H1 (cell line): ENCODE data around the gene PMM2. TPM values are rescaled to one million over a fixed set of nuclear protein-coding genes. Genes with fewer than 3 reads are reported as not detected.
A peak's percentile ranks its signal among the peaks of the same experiment; 100 is the strongest.

ENCODE experiments used
- CTCF ChIA-PET: fragments of 300-600 bp; sonication (Branson Sonifier 250); formaldehyde crosslinking; loops from one replicate; lab custom pipeline; 2021; ENCODE audit not compliant: partially characterized antibody; lab: Charles Lee
- POLR2A ChIA-PET: fragments of 300-600 bp; sonication (Branson Sonifier 250); formaldehyde crosslinking; loops from one replicate; lab custom pipeline; 2021; ENCODE audit warnings: inconsistent platforms; ENCODE audit not compliant: partially characterized antibody; lab: Charles Lee
- DNase-seq, 2 experiments: peaks; one replicate each; pipeline versions ENCODE4 v3.0.0 to v3.0.0-alpha.2; 2010 to 2022; ENCODE audit warnings: low spot score in 2 of 2, low read depth in 1 of 2, mixed read lengths in 1 of 2
- FAIRE-seq: peaks from 2 replicates; lab custom pipeline; 2011; peaks lifted over from hg19 to GRCh38; lab: Jason Lieb, UNC
- H2AFZ ChIP-seq: 2 replicates; pipeline ENCODE4 v1.8.1; 2012; ENCODE audit warnings: low read length, inconsistent platforms
- H2AK5ac ChIP-seq: 2 replicates; pipeline ENCODE4 v1.6.1; 2013; ENCODE audit warnings: low read depth, low read length
- H2BK120ac ChIP-seq: replicated peaks from 2 replicates; pipeline ENCODE3; 2013; ENCODE audit warnings: low read depth, low read length, inconsistent platforms
- H2BK12ac ChIP-seq: 2 replicates; pipeline ENCODE4 v1.6.1; 2013; ENCODE audit warnings: low read depth, low read length
- H2BK15ac ChIP-seq: 2 replicates; pipeline ENCODE4 v1.6.1; 2013; ENCODE audit warnings: low read length
- H2BK20ac ChIP-seq: 2 replicates; pipeline ENCODE4 v1.6.1; 2013; ENCODE audit warnings: low read length
- H2BK5ac ChIP-seq: 2 replicates; pipeline ENCODE4 v1.6.1; 2013; ENCODE audit warnings: low read depth, low read length
- H3K14ac ChIP-seq: 2 replicates; pipeline ENCODE4 v1.6.1; 2013; ENCODE audit warnings: inconsistent platforms; ENCODE audit not compliant: insufficient read length
- H3K18ac ChIP-seq: 2 replicates; pipeline ENCODE4 v1.6.1; 2013; ENCODE audit warnings: low read length; ENCODE audit errors: extremely low read depth
- H3K23ac ChIP-seq: 2 replicates; pipeline ENCODE4 v1.6.1; 2013; ENCODE audit warnings: inconsistent platforms; ENCODE audit not compliant: insufficient read length
- H3K23me2 ChIP-seq: 2 replicates; pipeline ENCODE4 v1.6.1; 2013; ENCODE audit warnings: low read depth, low read length
- H3K27ac ChIP-seq: 2 replicates; pipeline ENCODE4 v1.6.1; 2011; ENCODE audit warnings: low read depth, low read length, inconsistent platforms
- H3K27me3 ChIP-seq, 4 experiments: replicated peaks in 1 of 4; 1 replicate in 1 of 4; 2 replicates in 3 of 4; pipeline versions ENCODE4 v1.6.1 to v1.8.1; 2011 to 2013; ENCODE audit warnings: low read length in 3 of 4, mild to moderate bottlenecking in 3 of 4, inconsistent platforms in 2 of 4, mixed read lengths in 2 of 4, moderate library complexity in 1 of 4; ENCODE audit not compliant: control insufficient read depth in 3 of 4, insufficient read depth in 3 of 4; ENCODE audit errors: extremely low read depth in 1 of 4
- H3K36me3 ChIP-seq, 4 experiments: 2 replicates each; pipeline versions ENCODE4 v1.6.1 to v1.8.1; 2011 to 2013; ENCODE audit warnings: mild to moderate bottlenecking in 4 of 4, low read length in 3 of 4, moderate library complexity in 2 of 4, control low read depth in 1 of 4, inconsistent platforms in 1 of 4; ENCODE audit not compliant: insufficient read depth in 4 of 4, control insufficient read depth in 2 of 4
- H3K4ac ChIP-seq: replicated peaks from 2 replicates; pipeline ENCODE3; 2013; ENCODE audit warnings: low read length, low read depth, mixed read lengths, inconsistent platforms; ENCODE audit not compliant: insufficient read length
- H3K4me1 ChIP-seq, 4 experiments: replicated peaks in 1 of 4; 1 replicate in 1 of 4; 2 replicates in 3 of 4; pipeline versions ENCODE4 v1.6.1 to v1.8.1; 2011 to 2013; ENCODE audit warnings: low read length in 3 of 4, inconsistent platforms in 2 of 4, mixed read lengths in 1 of 4; ENCODE audit not compliant: insufficient read depth in 4 of 4, control insufficient read depth in 3 of 4
- H3K4me2 ChIP-seq, 2 experiments: 2 replicates each; pipeline versions ENCODE4 v1.6.1 to v1.8.1; 2011 to 2013; ENCODE audit warnings: low read depth in 2 of 2, low read length in 2 of 2, control low read depth in 1 of 2, inconsistent platforms in 1 of 2, mild to moderate bottlenecking in 1 of 2; ENCODE audit not compliant: insufficient read depth in 1 of 2
- H3K4me3 ChIP-seq, 4 experiments: fragments of 200-600, 300-600 bp in 1 of 4; sonication (generic), shearing (Covaris generic), sonication (Bioruptor Twin) in 1 of 4; 2 replicates each; pipeline versions ENCODE4 v1.5.1 to v1.8.1; 2011 to 2016; ENCODE audit warnings: low read length in 4 of 4, low read depth in 3 of 4, control low read depth in 2 of 4, inconsistent platforms in 2 of 4, mild to moderate bottlenecking in 2 of 4, mixed read lengths in 1 of 4, moderate library complexity in 1 of 4; ENCODE audit not compliant: insufficient read depth in 2 of 4; ENCODE audit errors: extremely low read depth in 1 of 4
- H3K56ac ChIP-seq: replicated peaks from 2 replicates; pipeline ENCODE3; 2013; ENCODE audit warnings: low read depth, mild to moderate bottlenecking, mixed read lengths, low read length, inconsistent platforms; ENCODE audit not compliant: insufficient read length
- H3K79me1 ChIP-seq: 2 replicates; pipeline ENCODE4 v1.6.1; 2013; ENCODE audit warnings: low read depth, low read length, control low read depth
- H3K79me2 ChIP-seq, 2 experiments: 2 replicates each; pipeline versions ENCODE4 v1.6.1 to v1.8.1; 2012 to 2013; ENCODE audit warnings: low read length in 2 of 2, mild to moderate bottlenecking in 2 of 2, inconsistent platforms in 1 of 2; ENCODE audit not compliant: insufficient read depth in 2 of 2, control insufficient read depth in 1 of 2
- H3K9ac ChIP-seq, 4 experiments: replicated peaks in 1 of 4; 1 replicate in 1 of 4; 2 replicates in 3 of 4; pipeline versions ENCODE4 v1.6.1 to v1.8.1; 2011 to 2013; ENCODE audit warnings: low read depth in 3 of 4, low read length in 3 of 4, control low read depth in 2 of 4, mild to moderate bottlenecking in 2 of 4, moderate library complexity in 2 of 4, inconsistent platforms in 1 of 4; ENCODE audit errors: extremely low read depth in 1 of 4
- H3K9me3 ChIP-seq, 2 experiments: 2 replicates each; pipeline versions ENCODE4 v1.6.1 to v1.8.1; 2012 to 2013; ENCODE audit warnings: mild to moderate bottlenecking in 2 of 2, moderate library complexity in 2 of 2, control low read depth in 1 of 2, inconsistent platforms in 1 of 2, low read depth in 1 of 2, low read length in 1 of 2, mixed read lengths in 1 of 2; ENCODE audit not compliant: insufficient read depth in 2 of 2
- H4K20me1 ChIP-seq, 2 experiments: replicated peaks in 1 of 2; 2 replicates each; pipeline versions ENCODE3 to v1.8.1; 2011 to 2013; ENCODE audit warnings: inconsistent platforms in 2 of 2, low read length in 2 of 2, mild to moderate bottlenecking in 1 of 2; ENCODE audit not compliant: insufficient read depth in 2 of 2, control insufficient read depth in 1 of 2
- H4K5ac ChIP-seq: 2 replicates; pipeline ENCODE4 v1.6.1; 2013; ENCODE audit warnings: low read length, low read depth, mixed read lengths, inconsistent platforms; ENCODE audit not compliant: insufficient read length
- H4K8ac ChIP-seq: 2 replicates; pipeline ENCODE4 v1.8.0; 2013; ENCODE audit warnings: mild to moderate bottlenecking, moderate library complexity, low read length, inconsistent platforms; ENCODE audit not compliant: insufficient read depth; ENCODE audit errors: extremely low read depth
- H4K91ac ChIP-seq: replicated peaks from 2 replicates; pipeline ENCODE3; 2013; ENCODE audit warnings: low read length, mixed read lengths, inconsistent platforms; ENCODE audit not compliant: insufficient read length
- KDM1A ChIP-seq: fragments of 200-600, 300-600 bp; sonication (generic); IDR thresholded peaks from 2 replicates; pipeline ENCODE4 v1.7.1; 2016; ENCODE audit warnings: mild to moderate bottlenecking, low read length, borderline replicate concordance
- SIX5 ChIP-seq: IDR thresholded peaks from 2 replicates; pipeline ENCODE4 v1.6.1; 2011; ENCODE audit warnings: mild to moderate bottlenecking, low read depth, low read length
- WGBS, 2 experiments: shearing (Covaris generic) in 1 of 2; methylation state at CpG; one replicate each; pipeline versions ENCODE4 v1.1.6 to v1.1.7; 2013 to 2015; ENCODE audit warnings: low lambda C conversion rate in 2 of 2, mixed read lengths in 2 of 2, inconsistent platforms in 1 of 2, low coverage in 1 of 2, missing lambda C conversion rate in 1 of 2; ENCODE audit not compliant: insufficient replicate concordance in 2 of 2, insufficient coverage in 1 of 2, insufficient read length in 1 of 2; ENCODE audit errors: extremely low coverage in 1 of 2, missing lambda C conversion rate in 1 of 2; 5-methylcytosine and 5-hydroxymethylcytosine counted together
- polyA plus RNA-seq, 7 experiments: library from polyadenylated mRNA; depleted of rRNA in 3 of 7; stranded (reverse) in 5 of 7; unstranded in 2 of 7; fragments of >200 nt in 5 of 7; fragments of 200-250 nt in 2 of 7; gene quantifications; 1 replicate in 5 of 7; 2 replicates in 1 of 7; 4 replicates in 1 of 7; pipeline versions ENCODE4 v1.2.1 to v1.2.3, GENCODE V29; 2011 to 2013; ENCODE audit warnings: missing spikeins in 2 of 7, mixed read lengths in 2 of 7
- total RNA-seq: library from RNA; stranded (reverse); fragmentation: NEBNext Ultra II Directional; extraction: Animal tissue kit (Norgen Biotek cat#: 25700); gene quantifications from 2 replicates; pipeline ENCODE4 v1.2.1, GENCODE V29; 2021

PMM2 gene
- total and polyA plus RNA-seq, 2 of the 8 experiments (the other 6 are each of a cell fraction or from before 2014, with no cell fraction given): 26.2 to 49.4 TPM

- no peak overlapping the region for H3K18ac ChIP-seq
- H3K27me3 ChIP-seq: no peaks in the 10 kb centered on the region
- 93% methylated on average over 3 of the region's 3 CpGs; no CpG with 5 or more reads in 1 of the 2 experiments for WGBS, 2 experiments
- H3K4me3 ChIP-seq: no peak overlapping the region
- peaks cover 0 to 11% (median 5%) of the 10 kb centered on the region in 4 experiments; a peak in 4 of 7 replicates for H3K4me1 ChIP-seq
- H4K20me1 ChIP-seq: no peaks in the 10 kb centered on the region
- H3K36me3 ChIP-seq: no peaks in the 10 kb centered on the region
- no peaks in the 10 kb centered on the region for H3K79me2 ChIP-seq
- H3K23ac ChIP-seq: no peak overlapping the region
- DNase-seq (no peak), FAIRE-seq (no peak)
- H2AFZ ChIP-seq: no peak overlapping the region
- no peak overlapping the region for H4K91ac ChIP-seq
- no peaks in the 10 kb centered on the region for H3K79me1 ChIP-seq
- CTCF ChIA-PET: no interaction called here
- H2BK20ac ChIP-seq: 0 out of 2 replicates have a peak overlapping the region, but pooled peaks have one; percentile 34
- no peak overlapping the region for H4K8ac ChIP-seq
- no peak overlapping the region for H3K4ac ChIP-seq
- H3K23me2 ChIP-seq: no peaks in the 10 kb centered on the region
- H3K9ac ChIP-seq: no peak overlapping the region
- no peak overlapping the region for H3K27ac ChIP-seq
- H4K5ac ChIP-seq: no peak overlapping the region
- no peak overlapping the region for H2BK5ac ChIP-seq
- no peak overlapping the region for H3K4me2 ChIP-seq
- H2BK120ac ChIP-seq: no peak overlapping the region
- no peaks in the 10 kb centered on the region for H3K9me3 ChIP-seq
- H2BK15ac ChIP-seq: no peak overlapping the region
- no peak overlapping the region for H3K56ac ChIP-seq
- no peak overlapping the region for H3K14ac ChIP-seq
- no peak overlapping the region for H2BK12ac ChIP-seq
- no peak for TF ChIP-seq SIX5
- peak; percentile 68 for TF ChIP-seq KDM1A
- TF ChIP-seq, all 59 proteins: peak for 1
- POLR2A ChIA-PET: interaction anchor here (0.6 to 0.7 kb wide), 2 partner anchors 210 to 275 kb away, joined by 3 to 4 read pairs; no protein-coding TSS in a partner anchor
- no peak overlapping the region for H2AK5ac ChIP-seq
Measured at GRCh38 chr16:8763083-8763482, 34.6 kb upstream of the PMM2 start.
